ENCODE measurements around the gene SCEL. TPM values are rescaled to one million over a fixed set of nuclear protein-coding genes. Genes with fewer than 3 reads are reported as not detected.

SCEL gene
- polyA plus RNA-seq, 1 donor from 2014 or later: 0.24 TPM

DNA sequence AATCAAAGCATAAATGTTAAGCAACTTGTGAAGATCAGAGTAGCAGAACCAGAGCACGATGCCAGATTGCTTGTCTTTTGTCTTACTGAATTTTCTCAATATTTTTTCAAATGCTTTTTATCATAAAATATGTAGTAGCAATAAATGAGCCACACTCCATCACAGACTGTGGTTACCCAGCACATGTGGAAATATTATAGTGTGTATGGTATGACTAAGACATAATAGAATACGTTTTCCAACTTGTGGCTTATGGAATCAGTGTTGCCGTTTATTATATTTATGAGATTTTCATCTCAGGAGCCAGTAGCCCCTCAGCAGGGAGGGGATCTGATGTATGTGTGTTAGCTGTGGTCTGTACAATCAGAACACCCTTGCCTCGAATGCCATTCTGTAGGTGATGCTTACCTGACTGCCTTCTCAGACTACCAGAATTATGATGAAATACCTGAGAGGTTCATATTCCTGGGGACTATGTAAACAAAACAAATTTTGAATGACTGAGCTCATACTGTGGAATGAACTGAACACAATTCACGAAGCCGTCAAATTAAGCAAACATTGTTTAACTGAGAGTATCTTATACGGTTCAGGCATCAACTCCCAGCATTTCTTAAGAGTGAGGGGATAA is 1.9 kb downstream of the SCEL start:
- H3K4me3 ChIP-seq (ENCODE audit: low read length): no peak overlapping the region
- no peaks in the 10 kb centered on the region for H3K9me3 ChIP-seq (ENCODE audit: low read length)
- no peak overlapping the region for H3K4me2 ChIP-seq (ENCODE audit: low read length)
- TF ChIP-seq, protein P1, sequence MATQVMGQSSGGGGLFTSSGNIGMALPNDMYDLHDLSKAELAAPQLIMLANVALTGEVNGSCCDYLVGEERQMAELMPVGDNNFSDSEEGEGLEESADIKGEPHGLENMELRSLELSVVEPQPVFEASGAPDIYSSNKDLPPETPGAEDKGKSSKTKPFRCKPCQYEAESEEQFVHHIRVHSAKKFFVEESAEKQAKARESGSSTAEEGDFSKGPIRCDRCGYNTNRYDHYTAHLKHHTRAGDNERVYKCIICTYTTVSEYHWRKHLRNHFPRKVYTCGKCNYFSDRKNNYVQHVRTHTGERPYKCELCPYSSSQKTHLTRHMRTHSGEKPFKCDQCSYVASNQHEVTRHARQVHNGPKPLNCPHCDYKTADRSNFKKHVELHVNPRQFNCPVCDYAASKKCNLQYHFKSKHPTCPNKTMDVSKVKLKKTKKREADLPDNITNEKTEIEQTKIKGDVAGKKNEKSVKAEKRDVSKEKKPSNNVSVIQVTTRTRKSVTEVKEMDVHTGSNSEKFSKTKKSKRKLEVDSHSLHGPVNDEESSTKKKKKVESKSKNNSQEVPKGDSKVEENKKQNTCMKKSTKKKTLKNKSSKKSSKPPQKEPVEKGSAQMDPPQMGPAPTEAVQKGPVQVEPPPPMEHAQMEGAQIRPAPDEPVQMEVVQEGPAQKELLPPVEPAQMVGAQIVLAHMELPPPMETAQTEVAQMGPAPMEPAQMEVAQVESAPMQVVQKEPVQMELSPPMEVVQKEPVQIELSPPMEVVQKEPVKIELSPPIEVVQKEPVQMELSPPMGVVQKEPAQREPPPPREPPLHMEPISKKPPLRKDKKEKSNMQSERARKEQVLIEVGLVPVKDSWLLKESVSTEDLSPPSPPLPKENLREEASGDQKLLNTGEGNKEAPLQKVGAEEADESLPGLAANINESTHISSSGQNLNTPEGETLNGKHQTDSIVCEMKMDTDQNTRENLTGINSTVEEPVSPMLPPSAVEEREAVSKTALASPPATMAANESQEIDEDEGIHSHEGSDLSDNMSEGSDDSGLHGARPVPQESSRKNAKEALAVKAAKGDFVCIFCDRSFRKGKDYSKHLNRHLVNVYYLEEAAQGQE (IDR thresholded peaks at IDR 0.05; ENCODE audit: borderline replicate concordance): no peak
- TF ChIP-seq MXI1 (conservative IDR thresholded peaks at IDR 0.05; ENCODE audit: poor library complexity, severe bottlenecking) (no peak), EP300 (conservative IDR thresholded peaks at IDR 0.05; ENCODE audit: poor library complexity, severe bottlenecking) (no peak), POLR2AphosphoS5 (IDR thresholded peaks at IDR 0.05) (no peak), RAD21 (conservative IDR thresholded peaks at IDR 0.05) (no peak), SMC3 (conservative IDR thresholded peaks at IDR 0.05; ENCODE audit: poor library complexity) (no peak), EZH2 (IDR thresholded peaks at IDR 0.05; ENCODE audit: borderline replicate concordance, insufficient read depth, low read length, poor library complexity, severe bottlenecking) (no peak), TAF1 (IDR thresholded peaks at IDR 0.05; ENCODE audit: low read depth) (no peak)
- TF ChIP-seq, protein P2, sequence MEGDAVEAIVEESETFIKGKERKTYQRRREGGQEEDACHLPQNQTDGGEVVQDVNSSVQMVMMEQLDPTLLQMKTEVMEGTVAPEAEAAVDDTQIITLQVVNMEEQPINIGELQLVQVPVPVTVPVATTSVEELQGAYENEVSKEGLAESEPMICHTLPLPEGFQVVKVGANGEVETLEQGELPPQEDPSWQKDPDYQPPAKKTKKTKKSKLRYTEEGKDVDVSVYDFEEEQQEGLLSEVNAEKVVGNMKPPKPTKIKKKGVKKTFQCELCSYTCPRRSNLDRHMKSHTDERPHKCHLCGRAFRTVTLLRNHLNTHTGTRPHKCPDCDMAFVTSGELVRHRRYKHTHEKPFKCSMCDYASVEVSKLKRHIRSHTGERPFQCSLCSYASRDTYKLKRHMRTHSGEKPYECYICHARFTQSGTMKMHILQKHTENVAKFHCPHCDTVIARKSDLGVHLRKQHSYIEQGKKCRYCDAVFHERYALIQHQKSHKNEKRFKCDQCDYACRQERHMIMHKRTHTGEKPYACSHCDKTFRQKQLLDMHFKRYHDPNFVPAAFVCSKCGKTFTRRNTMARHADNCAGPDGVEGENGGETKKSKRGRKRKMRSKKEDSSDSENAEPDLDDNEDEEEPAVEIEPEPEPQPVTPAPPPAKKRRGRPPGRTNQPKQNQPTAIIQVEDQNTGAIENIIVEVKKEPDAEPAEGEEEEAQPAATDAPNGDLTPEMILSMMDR (IDR thresholded peaks at IDR 0.05; ENCODE audit: poor library complexity, severe bottlenecking): no peak
- H3K27ac ChIP-seq (ENCODE audit: low read length): no peak overlapping the region
- H3K27me3 ChIP-seq (ENCODE audit: insufficient read depth, low read depth, low read length): no peaks in the 10 kb centered on the region
- no peaks in the 10 kb centered on the region for H4K20me1 ChIP-seq (ENCODE audit: insufficient read depth)
- H3K9me2 ChIP-seq (ENCODE audit: insufficient read depth, low read length): no peaks in the 10 kb centered on the region
- H2AFZ ChIP-seq (ENCODE audit: low read depth, low read length): no peak overlapping the region
- no peaks in the 10 kb centered on the region for H3K79me2 ChIP-seq (replicated peaks; ENCODE audit: insufficient read depth, low read length)
- no peak overlapping the region for H3K9ac ChIP-seq (ENCODE audit: low read length)
- no peaks in the 10 kb centered on the region for H3F3A ChIP-seq (ENCODE audit: insufficient read depth, low read length, poor library complexity, severe bottlenecking)
- H3K36me3 ChIP-seq (ENCODE audit: insufficient read depth, low read length): no peaks in the 10 kb centered on the region

DNA sequence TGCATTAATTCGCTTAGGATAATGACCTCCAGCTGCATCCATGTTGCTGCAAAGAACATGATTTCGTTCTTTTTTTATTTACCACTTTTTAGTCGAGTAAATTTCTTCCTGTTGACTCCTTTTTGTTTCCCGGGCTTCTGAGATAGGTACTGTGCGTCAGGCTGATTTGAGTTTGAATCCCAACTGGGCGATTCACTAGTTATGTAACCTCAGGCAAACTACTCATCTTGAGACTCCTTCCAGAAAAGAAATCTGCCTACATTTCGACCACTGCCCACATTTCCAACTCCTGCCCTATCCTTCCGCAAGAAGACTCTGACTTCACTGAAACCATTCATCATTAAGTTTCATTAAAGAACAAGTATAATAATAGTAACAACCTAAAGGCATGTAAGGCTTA is 8.2 kb downstream of the SCEL start:
- Histone ChIP-seq H3K9me3 (ENCODE audit: low read length) (no peaks in the 10 kb centered on the region), H3K79me2 (replicated peaks; ENCODE audit: insufficient read depth, low read length) (no peaks in the 10 kb centered on the region), H4K20me1 (ENCODE audit: insufficient read depth) (no peaks in the 10 kb centered on the region), H3F3A (ENCODE audit: insufficient read depth, low read length, poor library complexity, severe bottlenecking) (no peaks in the 10 kb centered on the region), H3K27me3 (ENCODE audit: insufficient read depth, low read depth, low read length) (no peaks in the 10 kb centered on the region), H3K9ac (ENCODE audit: low read length) (no peak overlapping the region), H3K4me2 (ENCODE audit: low read length) (no peak overlapping the region), H2AFZ (ENCODE audit: low read depth, low read length) (no peak overlapping the region), H3K9me2 (ENCODE audit: insufficient read depth, low read length) (no peaks in the 10 kb centered on the region), H3K4me3 (ENCODE audit: low read length) (no peak overlapping the region), H3K36me3 (ENCODE audit: insufficient read depth, low read length) (no peaks in the 10 kb centered on the region), H3K27ac (ENCODE audit: low read length) (no peak overlapping the region)
- TF ChIP-seq SMC3 (conservative IDR thresholded peaks at IDR 0.05; ENCODE audit: poor library complexity): no peak
- TF ChIP-seq, protein P2 (IDR thresholded peaks at IDR 0.05; ENCODE audit: poor library complexity, severe bottlenecking): no peak
- TF ChIP-seq, protein P1 (IDR thresholded peaks at IDR 0.05; ENCODE audit: borderline replicate concordance): no peak
- no peak for TF ChIP-seq EP300 (conservative IDR thresholded peaks at IDR 0.05; ENCODE audit: poor library complexity, severe bottlenecking)
- no peak for TF ChIP-seq POLR2AphosphoS5 (IDR thresholded peaks at IDR 0.05)
- no peak for TF ChIP-seq TAF1 (IDR thresholded peaks at IDR 0.05; ENCODE audit: low read depth)
- no peak for TF ChIP-seq RAD21 (conservative IDR thresholded peaks at IDR 0.05)
- no peak for TF ChIP-seq EZH2 (IDR thresholded peaks at IDR 0.05; ENCODE audit: borderline replicate concordance, insufficient read depth, low read length, poor library complexity, severe bottlenecking)
